HG02798 (cell line): ENCODE measurements around the gene IDH3A.

Source experiments
- ATAC-seq: cut with Tn5 transposase; IDR thresholded peaks from one replicate; pipeline ENCODE4 v1.9.1; 2021; ENCODE audit warnings: mild to moderate bottlenecking; ENCODE audit not compliant: unreplicated experiment, poor library complexity

IDH3A gene

GRCh38 chr15:78149068-78149804 lies at the start of gene IDH3A:
Gene IDH3A, plus strand, starts transcription at chr15:78149362. Its CDS starts 42 bp downstream, at chr15:78149404.
- peak; percentile 89 for ATAC-seq

- ATAC-seq, result no peak
Measured at GRCh38 chr15:78100886-78101285, 48.3 kb upstream of the IDH3A start.

- no peak for ATAC-seq
Measured at GRCh38 chr15:78101423-78102105, 47.6 kb upstream of the IDH3A start.

- no peak for ATAC-seq
Measured at GRCh38 chr15:78102211-78102610, 47.0 kb upstream of the IDH3A start.

- ATAC-seq, result no peak
Measured at GRCh38 chr15:78102741-78103140, 46.4 kb upstream of the IDH3A start.

- ATAC-seq, result peak; percentile 75
Measured at GRCh38 chr15:78103406-78104118, 45.6 kb upstream of the IDH3A start.

- ATAC-seq, result no peak
Measured at GRCh38 chr15:78104119-78104479, 45.1 kb upstream of the IDH3A start.

GRCh38 chr15:78104566-78105475 lies 44.3 kb upstream of the IDH3A start:
- no peak for ATAC-seq

GRCh38 chr15:78105476-78106241 lies 43.5 kb upstream of the IDH3A start:
- no peak for ATAC-seq

GRCh38 chr15:78107471-78107870 lies 41.7 kb upstream of the IDH3A start:
- no peak for ATAC-seq

GRCh38 chr15:78108300-78109084 lies 40.7 kb upstream of the IDH3A start:
- peak; percentile 65 for ATAC-seq

GRCh38 chr15:78109156-78109555 lies 40.0 kb upstream of the IDH3A start:
- no peak for ATAC-seq

GRCh38 chr15:78110096-78110495 lies 39.1 kb upstream of the IDH3A start:
- no peak for ATAC-seq

- ATAC-seq, result no peak
Measured at GRCh38 chr15:78110916-78111475, 38.2 kb upstream of the IDH3A start.

GRCh38 chr15:78111788-78112187 lies 37.4 kb upstream of the IDH3A start:
- ATAC-seq, result no peak

GRCh38 chr15:78112551-78112950 lies 36.6 kb upstream of the IDH3A start:
- ATAC-seq, result no peak

GRCh38 chr15:78120523-78120922 lies 28.6 kb upstream of the IDH3A start:
- no peak for ATAC-seq

- no peak for ATAC-seq
Measured at GRCh38 chr15:78125267-78125666, 23.9 kb upstream of the IDH3A start.
